DMS153 treated with DMSO at 0.1 percent for 48 hours (cell line): Measurements from ENCODE around the gene TMEM266.

Experiments
- DNase-seq: peaks from one replicate; lab custom pipeline; 2025; ENCODE audit not compliant: unreplicated experiment; lab: John Stamatoyannopoulos, UW

The TMEM266 gene

DNA sequence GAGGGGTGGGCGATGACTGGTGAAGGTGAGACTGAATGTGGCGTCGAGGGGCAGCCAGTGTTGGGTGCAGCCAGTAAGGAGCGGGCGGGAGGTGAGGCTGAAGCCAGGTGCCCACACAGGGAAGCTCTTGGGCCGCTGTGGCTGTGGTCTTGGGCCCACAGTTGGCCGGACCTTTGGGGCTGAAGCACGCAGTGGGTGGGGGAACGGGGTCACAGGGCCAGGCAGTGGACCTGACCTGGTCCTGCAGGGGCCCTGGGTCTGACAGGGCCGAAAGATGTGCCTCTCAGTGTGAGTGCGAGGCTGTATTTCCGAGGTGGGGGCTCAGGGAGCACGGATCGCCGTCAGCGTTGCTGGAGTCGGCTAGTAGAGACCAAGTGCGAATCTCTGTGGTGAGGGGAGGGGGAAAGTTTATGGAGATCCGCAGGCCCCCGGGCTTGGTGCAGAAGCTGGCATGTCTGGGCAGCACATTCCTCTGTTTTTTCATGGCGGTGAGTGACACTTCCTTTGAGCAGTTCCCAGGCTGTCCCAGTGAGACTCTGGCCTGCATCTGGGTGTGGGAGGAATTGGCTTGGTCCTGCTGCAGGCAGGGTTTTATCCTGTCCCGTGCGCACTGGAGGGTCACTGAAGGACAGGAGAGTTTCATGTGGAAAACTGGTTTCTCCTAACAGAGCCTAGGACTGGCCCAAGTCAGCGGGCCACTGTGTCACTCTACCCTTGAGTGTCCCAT is 100.8 kb downstream of the TMEM266 start:
- DNase-seq, result no peak

DNA sequence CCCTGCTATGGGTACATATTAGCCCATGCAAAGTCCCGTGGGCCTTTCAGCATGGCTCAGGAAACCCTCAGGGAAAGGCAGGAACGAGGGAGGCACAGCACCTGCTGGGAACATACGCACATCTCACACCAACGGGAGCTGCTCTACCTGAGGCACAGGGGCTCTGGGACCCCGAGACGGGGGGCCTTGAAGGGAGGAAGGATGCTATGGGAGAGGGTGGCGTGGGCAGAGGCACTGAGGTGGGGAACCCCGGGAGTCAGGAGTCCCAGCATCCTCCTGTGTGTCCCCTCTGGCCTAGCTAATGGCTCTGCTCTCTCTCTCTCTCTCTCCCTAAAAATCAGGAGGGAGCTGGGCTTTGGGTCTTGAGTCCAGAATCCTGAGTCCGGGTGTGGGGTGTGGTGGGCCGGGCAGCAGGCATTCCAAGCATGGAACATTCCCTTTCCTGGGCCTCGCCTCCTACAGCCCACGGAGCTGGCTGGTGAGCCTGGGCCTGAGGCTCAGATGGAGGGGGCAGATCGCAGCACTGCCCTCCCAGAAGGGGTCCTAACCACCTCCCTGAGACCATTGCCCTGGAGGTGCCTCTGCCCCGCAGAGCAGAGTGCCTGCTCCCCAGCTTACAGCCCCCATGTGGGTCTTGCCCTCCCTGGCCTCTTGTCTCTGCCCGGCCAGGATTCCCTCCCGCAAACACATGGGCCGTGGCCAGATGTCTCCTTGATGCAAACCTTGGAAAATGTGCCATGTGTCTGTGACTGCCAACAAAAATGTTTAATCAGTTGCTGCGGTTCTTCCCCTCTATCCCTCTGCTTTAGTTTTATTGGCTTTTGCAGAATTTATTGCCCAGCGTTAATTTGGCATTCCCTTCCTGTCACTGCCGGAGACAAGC is 101.6 kb downstream of the TMEM266 start:
- DNase-seq, result no peak

DNA sequence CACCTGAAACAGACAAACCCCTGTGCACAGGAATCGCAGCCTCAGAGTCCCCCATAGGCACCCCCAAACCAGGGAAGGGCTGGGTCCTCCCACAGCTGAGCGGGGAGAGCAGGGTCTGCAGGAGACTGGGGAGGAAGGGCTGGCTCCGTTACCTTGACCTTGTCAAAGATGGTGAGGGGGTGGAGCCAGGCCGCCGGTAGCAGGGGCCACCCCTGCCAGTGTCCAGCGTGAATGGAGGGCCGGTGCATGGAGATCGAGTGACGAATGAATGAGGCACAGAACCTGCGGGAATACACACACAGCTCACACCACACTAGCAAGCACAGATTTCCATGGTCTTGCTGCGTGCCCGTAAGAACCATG is 102.2 kb downstream of the TMEM266 start:
- DNase-seq, result no peak

DNA sequence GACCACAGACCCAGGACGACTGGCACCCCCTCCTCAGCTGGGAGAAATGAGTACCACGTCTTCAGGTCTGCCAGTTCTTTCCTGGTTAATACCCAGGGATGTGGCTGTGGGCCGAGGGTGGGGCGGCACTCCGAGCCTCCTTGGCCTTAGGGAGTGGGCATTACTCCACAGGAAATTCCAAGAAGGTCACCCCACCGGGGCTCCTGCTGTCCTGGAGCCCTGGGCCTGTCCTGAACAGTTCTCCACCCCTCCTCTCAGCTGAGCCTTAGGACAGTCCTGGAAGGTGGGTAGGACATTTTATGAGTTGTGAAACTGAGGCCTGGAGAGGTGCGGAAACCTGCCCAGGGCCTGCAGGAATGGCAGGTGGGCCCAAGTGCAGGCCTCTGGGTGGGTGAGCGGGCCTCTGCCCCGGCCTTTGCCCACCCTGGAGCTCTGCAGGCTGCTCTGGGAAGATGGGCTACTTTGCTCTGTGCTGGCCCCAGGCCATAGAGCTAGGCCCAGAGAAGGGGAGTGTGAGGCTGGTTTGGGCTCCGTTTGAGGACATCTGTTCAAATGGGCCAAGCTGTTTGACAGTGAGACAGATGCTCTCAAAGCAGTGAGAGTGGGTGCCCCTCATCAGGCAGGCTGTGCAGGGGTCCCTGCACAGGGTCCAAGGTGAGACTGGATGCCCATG is 103.1 kb downstream of the TMEM266 start:
- DNase-seq, result no peak

DNA sequence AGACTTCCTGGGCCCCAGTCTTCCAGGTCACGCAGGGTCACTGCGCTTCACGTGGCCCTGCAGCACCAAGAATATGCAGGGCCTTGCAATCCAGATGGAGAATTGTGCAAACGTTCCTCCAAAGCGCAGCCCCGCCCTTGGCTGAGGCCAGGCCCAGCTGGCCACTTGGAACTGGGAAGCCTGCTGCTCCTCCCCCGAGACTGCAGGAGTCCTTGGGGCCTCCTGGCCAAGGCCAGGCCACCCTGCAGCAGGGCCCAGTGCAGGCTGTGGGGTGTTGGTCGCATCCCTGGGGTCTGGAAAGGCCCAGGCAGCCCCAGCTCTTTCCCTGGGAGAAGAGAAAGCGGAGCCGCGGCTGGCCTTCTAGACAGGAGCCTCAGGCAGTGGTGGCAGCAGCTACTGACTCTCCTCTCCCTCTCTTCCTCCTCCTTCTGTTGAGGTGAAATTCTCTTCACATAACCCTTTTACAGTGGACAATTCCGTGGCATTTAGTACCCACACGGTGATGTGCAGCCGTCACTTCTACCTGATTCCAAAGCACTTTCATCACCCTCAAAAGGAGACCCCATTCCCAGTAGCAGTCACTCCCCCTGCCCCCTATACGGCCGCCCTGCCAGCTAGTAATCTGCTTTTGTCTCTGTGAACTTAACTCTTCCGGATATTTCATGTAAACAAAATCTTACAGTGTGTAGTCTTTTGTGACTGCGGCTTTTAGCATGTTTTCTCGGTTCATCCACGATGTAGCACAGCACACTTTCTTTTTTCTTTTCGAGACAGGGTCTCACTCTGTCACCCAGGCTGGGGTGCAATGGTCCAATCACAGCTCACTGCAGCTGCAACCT is 103.9 kb downstream of the TMEM266 start:
- no peak for DNase-seq

DNA sequence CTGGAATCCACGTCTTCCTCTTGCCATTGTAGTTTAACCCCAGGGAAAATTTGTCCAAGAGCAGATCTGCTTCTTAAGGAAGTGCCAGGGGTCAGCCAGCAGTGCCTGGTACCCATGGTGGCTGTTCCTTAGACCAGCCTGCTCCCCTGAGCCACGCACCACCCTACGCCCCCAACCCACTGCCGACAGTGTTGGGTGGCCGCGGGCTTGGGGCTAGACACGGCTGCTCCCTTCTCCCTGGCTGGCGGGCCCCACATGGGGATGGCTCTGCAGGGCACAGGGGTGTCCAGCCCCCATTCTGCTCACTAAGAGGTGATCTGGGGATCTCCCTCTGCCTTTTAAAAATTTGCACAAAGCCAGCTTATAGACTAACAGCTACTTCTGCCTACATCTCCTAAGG is 104.8 kb downstream of the TMEM266 start:
- DNase-seq, result no peak

DNA sequence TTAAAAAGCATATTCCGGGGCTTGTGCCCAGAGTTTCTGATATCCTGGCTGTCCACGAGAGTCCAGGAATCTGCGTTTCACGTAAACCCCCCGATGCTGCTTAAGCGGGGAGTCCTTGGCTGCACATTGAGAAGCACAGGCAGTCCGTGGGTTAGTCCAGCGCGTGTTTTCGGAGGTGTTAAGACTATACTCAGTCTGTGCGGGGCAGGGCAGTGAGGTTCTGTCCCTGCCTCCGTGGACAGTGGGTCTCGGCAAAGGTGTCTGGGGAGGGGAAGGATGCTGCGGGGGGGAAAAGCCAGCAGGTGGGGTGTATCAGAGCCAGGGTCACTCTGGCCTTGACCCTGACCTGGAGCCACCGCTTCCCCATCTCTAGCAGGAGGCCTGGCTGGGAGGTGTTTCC is 106.2 kb downstream of the TMEM266 start:
- DNase-seq, result no peak

DNA sequence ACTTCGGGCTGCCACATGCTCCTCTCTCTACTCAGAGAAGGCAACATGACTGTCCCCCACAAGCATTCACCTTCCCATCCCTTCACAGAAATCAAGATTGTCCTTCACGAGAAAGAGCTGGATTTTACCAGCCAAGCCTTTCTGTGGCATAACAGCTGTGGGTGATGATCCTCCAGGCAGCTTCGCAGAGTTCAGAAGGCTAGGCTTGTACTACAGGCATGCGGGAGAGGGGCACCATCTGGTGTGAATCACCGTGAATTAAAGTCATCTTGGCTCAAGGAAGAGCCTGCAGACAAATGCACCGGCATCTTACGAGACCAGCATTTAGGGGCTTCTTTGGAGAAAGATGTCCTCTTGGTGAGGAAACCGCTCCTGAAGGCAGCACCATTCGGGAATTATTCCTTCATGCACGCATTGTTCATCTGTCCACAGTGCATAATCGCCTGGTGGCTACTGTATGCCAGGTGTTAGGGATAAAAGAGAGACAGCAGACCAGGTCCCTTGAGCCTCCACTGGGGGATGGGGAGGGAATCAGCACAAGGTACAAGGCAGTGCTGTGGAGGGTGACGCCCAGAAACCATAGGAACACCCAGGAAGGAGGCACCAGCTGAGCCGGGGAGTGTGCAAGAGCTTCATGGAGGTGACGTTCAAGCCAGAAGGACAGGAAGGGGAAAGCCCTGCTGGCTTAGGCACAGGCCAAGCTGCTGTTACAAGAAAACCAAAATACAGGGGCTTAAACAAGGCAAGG is 108.6 kb downstream of the TMEM266 start:
- DNase-seq, result no peak

DNA sequence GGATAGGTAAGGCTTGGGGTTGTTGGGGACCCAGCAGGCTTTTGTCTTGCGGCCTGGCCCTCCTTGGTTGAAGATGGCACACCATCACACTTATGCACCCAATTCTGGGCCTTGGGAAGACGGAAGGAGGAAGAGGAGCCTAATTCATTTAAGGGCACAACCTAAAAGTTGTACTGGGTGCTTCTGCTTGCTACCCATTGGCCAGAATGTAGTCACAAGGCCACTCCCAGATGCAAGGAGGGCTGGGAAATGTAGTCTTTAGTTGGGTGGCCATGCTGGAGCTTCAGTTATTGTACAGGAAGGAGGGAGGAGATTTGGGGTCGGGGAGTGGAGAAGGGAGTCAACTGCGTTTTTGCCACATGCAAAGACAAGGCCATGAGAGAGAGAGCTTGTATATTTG is 109.2 kb downstream of the TMEM266 start:
- DNase-seq, result no peak

DNA sequence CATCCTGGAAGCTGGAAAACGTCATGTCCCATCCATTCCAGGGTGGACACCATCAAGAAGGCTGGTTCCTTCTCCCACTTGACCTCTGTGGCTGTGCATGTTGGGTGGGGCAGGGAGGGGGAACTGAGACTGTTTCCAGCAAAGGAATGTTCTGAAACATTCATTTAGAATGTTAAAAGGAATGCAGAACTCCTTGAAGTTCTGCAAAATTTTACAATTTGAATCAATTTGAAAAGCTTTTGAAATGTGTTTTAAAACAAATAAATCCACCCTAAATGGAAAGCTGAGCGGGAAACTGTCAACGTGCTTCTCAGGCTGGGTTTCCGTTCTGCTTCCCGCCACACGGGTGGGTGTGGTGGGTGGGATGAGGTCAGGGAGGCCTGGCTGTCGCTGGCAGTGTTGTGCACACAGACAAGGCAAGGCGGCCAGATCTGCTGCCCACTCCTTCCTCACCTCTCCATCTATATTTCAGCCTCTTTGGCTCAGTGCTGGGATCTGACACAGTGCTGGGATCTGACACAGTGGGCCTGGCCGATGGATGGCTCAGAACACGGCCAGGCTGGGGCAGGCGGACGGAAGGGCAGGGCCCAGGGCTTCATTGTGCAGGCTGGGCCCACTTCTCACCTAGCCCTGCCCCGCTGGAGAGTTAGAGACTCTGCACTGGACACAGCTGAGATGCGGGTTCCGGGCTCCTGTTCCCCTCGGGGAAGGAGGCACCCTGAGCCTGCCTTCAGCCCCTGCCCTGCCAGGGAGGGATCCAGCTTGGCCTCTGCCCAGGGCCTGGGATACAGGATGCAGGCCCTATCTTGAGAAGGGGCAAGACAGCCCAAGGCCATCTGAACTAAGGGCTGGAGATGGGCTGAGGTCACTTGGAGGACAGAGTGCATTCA is 110.4 kb downstream of the TMEM266 start:
- no peak for DNase-seq

DNA sequence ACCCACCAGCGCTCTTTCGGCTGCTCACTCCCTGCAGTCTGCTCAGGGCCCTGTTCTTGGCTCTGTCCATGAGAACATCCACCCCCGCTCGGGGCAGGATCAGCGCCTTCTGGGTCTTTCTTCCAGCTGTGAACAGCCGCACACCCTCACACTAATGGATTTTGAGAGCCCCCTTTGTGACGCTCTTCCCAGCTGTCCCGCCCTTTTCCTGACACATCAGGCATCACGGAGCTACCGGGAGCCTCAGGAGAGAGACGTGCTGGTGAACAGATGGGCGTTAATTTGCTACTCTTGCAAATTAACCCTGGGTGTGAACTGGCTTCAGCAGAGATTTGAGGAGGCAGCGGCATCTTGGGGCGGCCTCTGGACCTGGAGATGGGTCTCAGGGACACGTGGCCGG is 113.0 kb downstream of the TMEM266 start:
- DNase-seq, result no peak

DNA sequence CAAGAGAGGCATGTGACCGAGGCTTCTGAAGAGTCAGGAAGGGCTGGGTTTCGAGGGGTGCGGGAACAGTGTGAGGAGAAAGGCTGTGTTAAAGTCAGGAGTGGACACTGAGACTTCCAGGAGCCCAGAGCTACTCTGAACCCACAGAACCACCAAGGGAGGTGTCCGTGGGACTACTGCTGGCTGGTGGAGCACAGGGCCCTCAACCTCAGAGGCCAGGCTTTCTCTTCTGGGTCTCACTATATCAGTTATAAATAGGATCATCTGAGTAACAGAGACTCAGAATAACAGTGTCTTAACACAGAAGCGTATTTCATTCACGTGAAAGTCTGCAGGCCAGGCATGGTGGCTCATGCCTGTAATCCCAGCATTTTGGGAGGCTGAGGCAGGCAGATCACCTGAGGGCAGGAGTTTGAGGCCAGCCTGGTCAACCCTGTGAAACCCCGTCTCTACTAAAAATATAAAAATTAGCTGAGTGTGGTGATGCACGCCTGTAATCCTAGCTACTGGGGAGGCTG is 113.6 kb downstream of the TMEM266 start:
- DNase-seq, result no peak

DNA sequence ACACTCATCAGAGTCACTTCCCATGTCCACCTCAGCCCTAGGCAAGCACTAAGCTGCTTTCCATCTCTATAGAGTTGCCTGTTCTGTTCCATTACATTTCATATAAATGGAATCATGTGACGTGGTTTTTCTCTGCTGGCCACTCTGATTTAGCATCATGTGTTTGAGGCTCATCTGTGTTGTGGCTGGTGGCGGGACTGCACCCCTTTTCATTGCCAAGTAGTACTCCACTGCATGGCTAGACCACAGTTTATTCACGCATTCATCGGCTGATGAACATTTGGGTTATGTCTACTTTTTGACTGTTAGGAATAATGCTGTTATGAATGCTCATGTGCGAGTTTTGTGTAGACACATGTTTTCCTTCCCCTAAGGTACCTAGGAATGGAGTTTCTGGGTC is 114.9 kb downstream of the TMEM266 start:
- DNase-seq, result no peak

DNA sequence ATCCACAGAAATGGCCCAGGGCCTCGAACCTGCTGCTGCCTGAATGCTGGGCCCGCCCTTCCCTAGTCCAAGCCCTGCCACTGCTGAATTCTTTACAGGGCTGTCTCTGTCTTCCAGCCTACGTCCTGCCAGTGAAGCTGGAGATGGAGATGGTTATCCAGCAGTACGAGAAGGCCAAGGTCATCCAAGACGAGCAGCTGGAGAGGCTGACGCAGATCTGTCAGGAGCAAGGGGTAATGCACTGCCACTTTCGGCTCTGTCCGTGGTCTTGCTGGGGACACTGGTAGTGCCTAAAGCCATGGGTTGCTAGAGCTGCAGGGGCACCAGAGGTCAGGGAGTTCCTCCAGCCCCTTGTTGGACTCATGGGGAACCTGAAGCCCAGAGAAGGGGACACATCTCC is 115.7 kb downstream of the TMEM266 start:
- no peak for DNase-seq

DNA sequence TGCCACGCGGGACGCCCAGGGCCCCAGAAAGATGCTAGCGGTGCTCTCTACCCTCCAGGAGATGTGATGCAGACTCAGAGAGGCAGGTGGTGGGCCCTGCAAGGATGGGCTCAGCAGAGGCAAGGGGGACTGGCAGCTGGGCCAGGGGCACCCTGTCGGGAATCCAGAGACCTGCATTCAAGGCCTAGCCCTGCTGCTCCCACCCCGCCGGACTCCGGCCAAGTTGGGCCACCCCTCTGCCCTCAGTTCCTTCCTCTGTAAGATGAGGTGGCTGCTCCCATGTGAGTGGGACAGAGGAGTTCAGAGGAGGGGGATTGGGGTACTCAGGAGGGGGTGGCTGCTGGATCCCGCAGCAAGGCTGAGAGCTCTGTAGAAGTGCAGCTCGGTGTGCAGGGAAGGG is 116.3 kb downstream of the TMEM266 start:
- no peak for DNase-seq

DNA sequence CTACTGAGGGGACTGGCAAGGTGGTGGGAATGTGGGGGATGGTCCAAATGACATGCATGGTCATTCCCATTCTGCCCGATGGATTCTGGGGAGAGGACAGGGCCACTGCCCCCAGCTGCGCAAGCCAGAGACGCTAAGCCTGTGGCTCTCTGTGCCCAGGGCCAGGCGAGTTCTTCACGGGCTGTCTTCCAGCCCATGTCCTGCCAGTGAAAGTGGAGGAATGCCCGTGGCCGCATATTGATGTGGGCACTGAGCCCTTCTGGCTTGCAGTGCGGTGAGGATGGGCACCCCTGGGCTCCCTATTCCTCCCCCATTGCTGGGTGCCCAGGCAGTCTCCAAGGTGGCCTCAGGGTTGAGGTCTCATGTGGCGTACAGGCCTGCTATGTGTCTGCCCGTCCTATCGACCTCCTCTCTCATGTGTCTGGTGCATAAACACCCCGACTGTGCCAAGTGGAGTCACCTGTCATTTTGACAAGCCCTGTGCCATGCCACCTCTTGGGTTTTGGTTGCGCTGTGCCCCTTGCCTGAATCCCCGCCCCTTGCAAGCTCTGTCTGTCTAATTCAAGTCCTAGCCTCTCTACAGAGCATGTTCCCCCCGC is 116.8 kb downstream of the TMEM266 start:
- DNase-seq, result no peak

DNA sequence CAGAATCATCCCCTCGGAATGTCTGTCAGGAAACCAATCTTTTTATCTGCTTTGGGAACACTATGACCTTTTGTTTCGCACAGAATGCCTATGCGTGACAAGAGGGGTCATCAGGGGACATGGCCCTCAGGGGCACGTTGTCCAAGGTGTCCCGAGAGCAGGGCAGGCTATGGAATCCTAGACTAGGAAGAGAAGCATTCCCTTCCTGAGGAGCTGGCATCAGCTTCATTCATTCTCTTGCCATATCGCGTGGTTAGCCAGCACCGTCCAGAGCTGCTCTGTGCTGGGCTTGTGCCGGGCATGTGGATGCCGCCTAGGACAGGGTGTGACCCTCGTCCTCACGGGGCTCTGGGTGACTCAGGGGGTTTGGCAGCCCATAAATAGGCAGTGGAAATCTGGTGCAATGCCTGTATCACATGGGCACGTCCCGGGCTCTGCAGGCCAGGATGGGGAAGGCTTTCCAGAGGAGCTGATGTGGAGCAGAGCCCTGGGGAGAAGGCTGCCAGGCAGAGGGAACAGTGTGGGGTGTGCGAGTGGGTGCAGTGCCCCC is 117.8 kb downstream of the TMEM266 start:
- DNase-seq, result no peak

DNA sequence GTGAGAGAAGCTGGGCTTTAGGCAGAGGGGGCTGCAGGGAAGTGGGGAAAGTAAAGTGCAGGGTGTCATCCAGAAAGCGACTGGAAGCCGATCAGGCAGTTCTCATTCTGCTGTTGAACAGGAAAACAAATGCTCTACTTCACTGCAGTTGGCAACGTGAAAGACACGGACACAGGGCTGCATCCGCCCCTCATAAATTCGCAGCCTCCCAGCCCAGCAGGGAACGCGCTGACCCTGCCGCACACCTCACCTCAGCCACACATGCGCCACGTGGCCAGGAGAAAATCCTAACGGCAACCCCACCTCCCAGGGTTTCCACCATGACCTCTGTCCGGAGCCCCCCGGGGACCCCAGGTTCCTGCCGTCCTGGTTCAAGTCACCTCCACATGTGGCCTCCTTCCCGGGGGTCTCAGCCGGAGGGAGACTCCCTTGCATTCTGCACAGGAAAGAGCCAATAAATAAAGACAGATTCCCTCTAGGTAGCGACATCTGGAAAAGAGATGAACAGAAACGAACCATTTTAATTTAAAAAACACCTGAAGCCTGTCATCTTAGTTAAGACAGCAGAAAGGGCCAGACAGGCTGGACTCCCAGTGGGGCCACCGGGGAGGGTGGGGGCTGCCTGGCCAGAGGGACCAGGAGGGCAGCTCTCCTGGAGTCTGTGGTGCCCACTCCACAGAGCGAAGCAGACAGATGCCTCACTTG is 118.7 kb downstream of the TMEM266 start:
- no peak for DNase-seq
